SIG-M5 (cell line): ENCODE results near the gene PIK3CA.

Source experiments
- DNase-seq: peaks from one replicate; lab custom pipeline; 2025; lab: John Stamatoyannopoulos, UW

Gene PIK3CA

GRCh38 chr3:179158336-179159039 is 10.3 kb downstream of the PIK3CA start:
- DNase-seq: no peak

GRCh38 chr3:179163503-179163902 is 15.3 kb downstream of the PIK3CA start:
- no peak for DNase-seq

GRCh38 chr3:179164857-179165256 is 16.7 kb downstream of the PIK3CA start:
- DNase-seq: no peak

- DNase-seq: no peak
These were observed 18.5 kb downstream of the PIK3CA start for GRCh38 chr3:179166561-179167201.

GRCh38 chr3:179168918-179169317 is 20.8 kb downstream of the PIK3CA start:
- no peak for DNase-seq

GRCh38 chr3:179172546-179172945 is 24.4 kb downstream of the PIK3CA start:
- DNase-seq: no peak

- DNase-seq: no peak
These were observed 26.2 kb downstream of the PIK3CA start for GRCh38 chr3:179174316-179174715.

- DNase-seq: no peak
These were observed 26.7 kb downstream of the PIK3CA start for GRCh38 chr3:179174898-179175297.

- DNase-seq: no peak
These were observed 27.2 kb downstream of the PIK3CA start for GRCh38 chr3:179175358-179175757.

GRCh38 chr3:179177611-179178010 is 29.5 kb downstream of the PIK3CA start:
- no peak for DNase-seq

GRCh38 chr3:179179256-179179655 is 31.1 kb downstream of the PIK3CA start:
- no peak for DNase-seq

- DNase-seq: no peak
These were observed 32.0 kb downstream of the PIK3CA start for GRCh38 chr3:179179979-179180759.

GRCh38 chr3:179181021-179181472 is 32.9 kb downstream of the PIK3CA start:
- DNase-seq: no peak

GRCh38 chr3:179181993-179182551 is 33.9 kb downstream of the PIK3CA start:
- DNase-seq: no peak

- no peak for DNase-seq
These were observed 34.7 kb downstream of the PIK3CA start for GRCh38 chr3:179182902-179183301.

GRCh38 chr3:179184826-179185225 is 36.7 kb downstream of the PIK3CA start:
- no peak for DNase-seq

GRCh38 chr3:179186426-179186825 is 38.3 kb downstream of the PIK3CA start:
- no peak for DNase-seq

GRCh38 chr3:179189759-179190158 is 41.6 kb downstream of the PIK3CA start:
- DNase-seq: no peak

GRCh38 chr3:179190581-179190980 is 42.4 kb downstream of the PIK3CA start:
- no peak for DNase-seq

- DNase-seq: no peak
These were observed 44.4 kb downstream of the PIK3CA start for GRCh38 chr3:179192542-179192941.

GRCh38 chr3:179194931-179195330 is 46.8 kb downstream of the PIK3CA start:
- no peak for DNase-seq

- no peak for DNase-seq
These were observed 47.9 kb downstream of the PIK3CA start for GRCh38 chr3:179196098-179196497.

GRCh38 chr3:179196700-179197099 is 48.5 kb downstream of the PIK3CA start:
- no peak for DNase-seq
